Measurements from ENCODE around the gene PRPF8. TPM values are rescaled to one million over a fixed set of nuclear protein-coding genes. Genes with fewer than 3 reads are reported as not detected.

The PRPF8 gene
- total RNA-seq, 1 donor from 2014 or later: 378 TPM

DNA sequence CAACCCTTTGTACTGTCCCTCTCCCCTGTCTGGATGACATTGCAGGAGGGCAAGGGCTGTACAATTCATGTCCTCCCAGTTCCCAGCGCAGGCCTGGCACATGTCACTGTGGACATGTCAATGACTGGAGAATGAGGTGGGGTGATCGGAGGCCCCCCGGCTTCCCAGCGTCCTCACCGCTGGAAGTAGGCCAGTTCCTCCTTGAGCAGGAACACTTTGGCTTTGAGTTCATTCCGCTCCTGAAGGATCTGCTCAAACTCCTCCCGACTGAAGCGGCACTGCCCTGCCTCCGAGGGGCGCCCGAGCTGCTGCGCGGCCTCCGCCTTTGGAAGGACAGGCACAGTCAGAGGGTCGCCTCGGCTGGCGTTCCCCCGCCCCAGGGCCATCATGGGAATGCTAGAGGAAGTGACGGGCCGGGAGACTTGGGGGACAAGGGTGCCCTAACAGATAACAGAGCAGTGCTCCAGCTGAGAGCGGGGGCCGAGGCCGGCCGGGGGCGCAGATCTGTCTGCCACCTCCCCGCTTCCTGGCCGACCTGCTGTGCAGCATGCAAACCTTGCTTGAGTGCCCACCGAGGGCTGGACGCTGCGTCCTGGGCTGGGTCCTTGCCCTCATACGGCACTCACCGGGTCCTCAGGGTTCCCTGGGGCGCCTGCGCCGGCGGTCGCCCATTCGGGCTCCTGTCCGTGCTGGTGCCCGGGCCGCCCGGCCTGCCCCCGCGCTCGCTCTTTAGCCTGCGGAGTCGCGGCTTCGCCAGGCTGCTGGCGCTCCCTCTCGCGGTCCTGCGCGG, 36.3 kb downstream of the PRPF8 start:
- Mint-ChIP-seq H3K27ac (no peak overlapping the region), H3K4me3 (ENCODE audit: low read depth) (no peak overlapping the region), H3K9me3 (ENCODE audit: low read depth) (no peaks in the 10 kb centered on the region), H3K36me3 (ENCODE audit: insufficient read depth) (peaks cover 19% of the 10 kb centered on the region), H3K4me1 (ENCODE audit: low read depth) (peaks cover 7% of the 10 kb centered on the region), H3K27me3 (peaks cover 21% of the 10 kb centered on the region)
- TF ChIP-seq, protein P1, sequence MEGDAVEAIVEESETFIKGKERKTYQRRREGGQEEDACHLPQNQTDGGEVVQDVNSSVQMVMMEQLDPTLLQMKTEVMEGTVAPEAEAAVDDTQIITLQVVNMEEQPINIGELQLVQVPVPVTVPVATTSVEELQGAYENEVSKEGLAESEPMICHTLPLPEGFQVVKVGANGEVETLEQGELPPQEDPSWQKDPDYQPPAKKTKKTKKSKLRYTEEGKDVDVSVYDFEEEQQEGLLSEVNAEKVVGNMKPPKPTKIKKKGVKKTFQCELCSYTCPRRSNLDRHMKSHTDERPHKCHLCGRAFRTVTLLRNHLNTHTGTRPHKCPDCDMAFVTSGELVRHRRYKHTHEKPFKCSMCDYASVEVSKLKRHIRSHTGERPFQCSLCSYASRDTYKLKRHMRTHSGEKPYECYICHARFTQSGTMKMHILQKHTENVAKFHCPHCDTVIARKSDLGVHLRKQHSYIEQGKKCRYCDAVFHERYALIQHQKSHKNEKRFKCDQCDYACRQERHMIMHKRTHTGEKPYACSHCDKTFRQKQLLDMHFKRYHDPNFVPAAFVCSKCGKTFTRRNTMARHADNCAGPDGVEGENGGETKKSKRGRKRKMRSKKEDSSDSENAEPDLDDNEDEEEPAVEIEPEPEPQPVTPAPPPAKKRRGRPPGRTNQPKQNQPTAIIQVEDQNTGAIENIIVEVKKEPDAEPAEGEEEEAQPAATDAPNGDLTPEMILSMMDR (IDR thresholded peaks at IDR 0.05; ENCODE audit: unreplicated experiment): no peak
- no peak for DNase-seq (ENCODE audit: low spot score, unreplicated experiment)

GRCh38 chr17:1647802-1648171, 36.9 kb downstream of the PRPF8 start:
- no peak for DNase-seq (ENCODE audit: low spot score, unreplicated experiment)
- Mint-ChIP-seq H3K4me1 (ENCODE audit: low read depth) (peaks cover 7% of the 10 kb centered on the region), H3K27ac (no peak overlapping the region), H3K27me3 (peaks cover 21% of the 10 kb centered on the region), H3K9me3 (ENCODE audit: low read depth) (no peaks in the 10 kb centered on the region), H3K4me3 (ENCODE audit: low read depth) (no peak overlapping the region), H3K36me3 (ENCODE audit: insufficient read depth) (peaks cover 13% of the 10 kb centered on the region)
- TF ChIP-seq, protein P1 (IDR thresholded peaks at IDR 0.05; ENCODE audit: unreplicated experiment): no peak

GRCh38 chr17:1646199-1646875, 38.3 kb downstream of the PRPF8 start:
- peaks cover 7% of the 10 kb centered on the region for H3K4me1 Mint-ChIP-seq (ENCODE audit: low read depth)

GRCh38 chr17:1645207-1646171, 39.2 kb downstream of the PRPF8 start, which contains the start of gene SCARF1:
Gene SCARF1 (minus strand): TSS chr17:1645732. CDS start chr17:1645697, 35 bp downstream.
- no peaks in the 10 kb centered on the region for H3K9me3 Mint-ChIP-seq (ENCODE audit: low read depth)
- peaks cover 24% of the 10 kb centered on the region for H3K27me3 Mint-ChIP-seq
- TF ChIP-seq, protein P1 (IDR thresholded peaks at IDR 0.05; ENCODE audit: unreplicated experiment): no peak
- DNase-seq (ENCODE audit: low spot score, unreplicated experiment): no peak
- H3K27ac Mint-ChIP-seq: no peak within 1 kb of the TSS
- peaks cover 7% of the 10 kb centered on the region for H3K4me1 Mint-ChIP-seq (ENCODE audit: low read depth)
- H3K36me3 Mint-ChIP-seq (ENCODE audit: insufficient read depth): peaks cover under 1% of the 10 kb centered on the region
- peak within 1 kb of the TSS; percentile 11 for H3K4me3 Mint-ChIP-seq (ENCODE audit: low read depth)

More at GRCh38 chr17:1646199-1646875, 38.3 kb downstream of the PRPF8 start:
- Mint-ChIP-seq H3K9me3 (ENCODE audit: low read depth) (no peaks in the 10 kb centered on the region), H3K4me3 (ENCODE audit: low read depth) (no peak overlapping the region), H3K27me3 (peaks cover 21% of the 10 kb centered on the region), H3K36me3 (ENCODE audit: insufficient read depth) (peaks cover 4% of the 10 kb centered on the region), H3K27ac (no peak overlapping the region)
- TF ChIP-seq, protein P1 (IDR thresholded peaks at IDR 0.05; ENCODE audit: unreplicated experiment): no peak
- DNase-seq (ENCODE audit: low spot score, unreplicated experiment): no peak

All from progenitor cell of endocrine pancreas (in vitro differentiated cells).